ENCODE results near the gene MX1. TPM values are rescaled to one million over a fixed set of nuclear protein-coding genes. Genes with fewer than 3 reads are reported as not detected.

Gene MX1
- total and polyA plus RNA-seq, 2 donors (not counting 1 experiment from before 2014, with no cell fraction given) = 10.3 to 17.5 TPM

GRCh38 chr21:41393876-41394465 is 32.1 kb upstream of the MX1 start:
- Histone ChIP-seq H3K79me2 (ENCODE audit: control insufficient read depth, insufficient read depth, low read length) (no peaks in the 10 kb centered on the region), H3K4me1 (ENCODE audit: control insufficient read depth, extremely low read depth, insufficient read depth, low read length) (no peaks in the 10 kb centered on the region), H3K4me2 (ENCODE audit: extremely low read depth, insufficient read depth, low read length) (no peak overlapping the region), H3K27me3 (ENCODE audit: control insufficient read depth, insufficient read depth, low read length) (no peaks in the 10 kb centered on the region), H3K9me3 (ENCODE audit: control insufficient read depth, insufficient read depth, low read depth, low read length) (no peaks in the 10 kb centered on the region), H3K36me3 (ENCODE audit: control insufficient read depth, insufficient read depth, low read length) (no peaks in the 10 kb centered on the region), H3K27ac (ENCODE audit: insufficient read depth, low read length) (no peak overlapping the region), H3K9ac (ENCODE audit: insufficient read depth, low read length) (no peak overlapping the region), H3K4me3 (replicated peaks in 1 of 4; ENCODE audit: control extremely low read depth in 1 of 4, insufficient read depth in 1 of 4, low read depth in 3 of 4, low read length in 4 of 4) (no peak overlapping the region), H4K20me1 (ENCODE audit: control insufficient read depth, extremely low read depth, insufficient read depth, low read length) (no peaks in the 10 kb centered on the region), H2AFZ (ENCODE audit: low read length) (no peak overlapping the region)
- DNase-seq (ENCODE audit: low read depth in 2 of 2) = no peak
- TF ChIP-seq CTCF (conservative IDR thresholded peaks at IDR 0.05 in 1 of 2, IDR thresholded peaks at IDR 0.05 in 1 of 2; ENCODE audit: low read depth in 1 of 2, low read length in 2 of 2) = no peak
- no peak for TF ChIP-seq EZH2 (IDR thresholded peaks at IDR 0.05; ENCODE audit: low read length, missing control alignments)

DNA sequence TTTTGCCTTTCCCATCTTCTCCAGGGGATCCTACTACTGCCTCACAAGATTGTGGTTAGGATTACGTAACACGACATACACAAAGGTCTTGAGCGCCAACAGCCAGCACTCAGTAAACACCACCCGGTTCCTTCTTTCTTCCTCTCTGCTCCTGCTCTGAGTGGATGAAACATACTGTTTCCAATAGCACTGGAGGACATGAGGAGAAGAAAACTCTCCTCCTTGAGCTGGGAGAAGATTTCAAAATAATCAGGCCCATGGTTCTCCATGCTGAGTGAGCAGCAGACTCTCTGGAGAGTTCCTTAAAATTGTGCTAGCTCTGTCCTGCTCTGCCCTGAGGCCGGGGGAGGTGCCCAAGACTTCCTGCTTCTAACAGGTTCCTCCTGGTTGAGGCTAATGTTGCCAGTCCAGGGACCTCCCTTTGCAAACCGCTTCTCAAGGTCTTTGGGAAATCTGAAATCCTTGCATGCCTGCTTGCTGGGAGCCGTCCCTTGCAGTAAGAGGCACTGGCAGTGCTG is 29.4 kb upstream of the MX1 start:
- Histone ChIP-seq H3K27ac (ENCODE audit: insufficient read depth, low read length) (no peak overlapping the region), H3K27me3 (ENCODE audit: control insufficient read depth, insufficient read depth, low read length) (no peaks in the 10 kb centered on the region), H3K4me2 (ENCODE audit: extremely low read depth, insufficient read depth, low read length) (no peak overlapping the region), H3K4me3 (replicated peaks in 1 of 4; ENCODE audit: control extremely low read depth in 1 of 4, insufficient read depth in 1 of 4, low read depth in 3 of 4, low read length in 4 of 4) (no peak overlapping the region), H2AFZ (ENCODE audit: low read length) (no peak overlapping the region), H3K9me3 (ENCODE audit: control insufficient read depth, insufficient read depth, low read depth, low read length) (no peaks in the 10 kb centered on the region), H3K4me1 (ENCODE audit: control insufficient read depth, extremely low read depth, insufficient read depth, low read length) (no peaks in the 10 kb centered on the region), H4K20me1 (ENCODE audit: control insufficient read depth, extremely low read depth, insufficient read depth, low read length) (no peaks in the 10 kb centered on the region), H3K9ac (ENCODE audit: insufficient read depth, low read length) (no peak overlapping the region), H3K79me2 (ENCODE audit: control insufficient read depth, insufficient read depth, low read length) (no peaks in the 10 kb centered on the region), H3K36me3 (ENCODE audit: control insufficient read depth, insufficient read depth, low read length) (no peaks in the 10 kb centered on the region)
- no peak for DNase-seq (ENCODE audit: low read depth in 2 of 2)
- TF ChIP-seq CTCF (conservative IDR thresholded peaks at IDR 0.05 in 1 of 2, IDR thresholded peaks at IDR 0.05 in 1 of 2; ENCODE audit: low read depth in 1 of 2, low read length in 2 of 2) (no peak), EZH2 (IDR thresholded peaks at IDR 0.05; ENCODE audit: low read length, missing control alignments) (no peak)

DNA sequence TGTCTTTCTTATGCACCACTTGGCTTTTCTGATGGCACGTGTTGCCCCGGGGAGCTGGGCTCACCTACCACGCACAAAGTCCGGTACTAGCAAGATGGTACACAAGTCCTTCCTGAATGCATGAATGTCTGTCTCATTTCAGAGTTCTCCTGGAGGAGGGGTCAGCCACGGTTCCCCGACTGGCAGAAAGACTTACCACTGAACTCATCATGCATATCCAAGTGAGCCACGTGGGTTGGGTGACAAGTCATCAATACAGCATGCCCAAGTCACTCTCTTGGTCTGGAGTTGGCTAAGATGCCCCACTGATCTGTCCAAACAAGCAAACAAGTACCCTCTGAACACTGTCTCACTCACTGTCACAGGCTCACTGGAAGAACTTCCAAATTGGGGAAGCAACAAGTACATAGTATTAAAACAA is 28.6 kb upstream of the MX1 start:
- Histone ChIP-seq H2AFZ (ENCODE audit: low read length) (no peak overlapping the region), H3K9me3 (ENCODE audit: control insufficient read depth, insufficient read depth, low read depth, low read length) (no peaks in the 10 kb centered on the region), H3K4me1 (ENCODE audit: control insufficient read depth, extremely low read depth, insufficient read depth, low read length) (no peaks in the 10 kb centered on the region), H3K4me2 (ENCODE audit: extremely low read depth, insufficient read depth, low read length) (no peak overlapping the region), H3K36me3 (ENCODE audit: control insufficient read depth, insufficient read depth, low read length) (no peaks in the 10 kb centered on the region), H3K4me3 (replicated peaks in 1 of 4; ENCODE audit: control extremely low read depth in 1 of 4, insufficient read depth in 1 of 4, low read depth in 3 of 4, low read length in 4 of 4) (no peak overlapping the region), H4K20me1 (ENCODE audit: control insufficient read depth, extremely low read depth, insufficient read depth, low read length) (no peaks in the 10 kb centered on the region), H3K9ac (ENCODE audit: insufficient read depth, low read length) (no peak overlapping the region), H3K27ac (ENCODE audit: insufficient read depth, low read length) (no peak overlapping the region), H3K79me2 (ENCODE audit: control insufficient read depth, insufficient read depth, low read length) (no peaks in the 10 kb centered on the region), H3K27me3 (ENCODE audit: control insufficient read depth, insufficient read depth, low read length) (no peaks in the 10 kb centered on the region)
- TF ChIP-seq EZH2 (IDR thresholded peaks at IDR 0.05; ENCODE audit: low read length, missing control alignments) = no peak
- no peak for TF ChIP-seq CTCF (conservative IDR thresholded peaks at IDR 0.05 in 1 of 2, IDR thresholded peaks at IDR 0.05 in 1 of 2; ENCODE audit: low read depth in 1 of 2, low read length in 2 of 2)
- DNase-seq (ENCODE audit: low read depth in 2 of 2) = no peak
